Testis (tissue), 2 donors: ENCODE data around the gene DIAPH3.

ENCODE experiments used
- POLR2A ChIP-seq: fragments of 450-650 bp; IDR thresholded peaks from one replicate; pipeline ENCODE4 v1.6.1; 2017; ENCODE audit warnings: antibody characterized with exemption, mild to moderate bottlenecking, moderate library complexity
- TF ChIP-seq, protein P1 (sequence below), 3 experiments: fragments of 450-650 bp in 2 of 3; fragments of 200-600 bp in 1 of 3; sonication (generic) in 1 of 3; IDR thresholded peaks; one replicate each; pipeline ENCODE4 v1.5.1; 2016 to 2019; ENCODE audit warnings: antibody characterized with exemption in 3 of 3, mild to moderate bottlenecking in 2 of 3, moderate library complexity in 1 of 3

DNA sequence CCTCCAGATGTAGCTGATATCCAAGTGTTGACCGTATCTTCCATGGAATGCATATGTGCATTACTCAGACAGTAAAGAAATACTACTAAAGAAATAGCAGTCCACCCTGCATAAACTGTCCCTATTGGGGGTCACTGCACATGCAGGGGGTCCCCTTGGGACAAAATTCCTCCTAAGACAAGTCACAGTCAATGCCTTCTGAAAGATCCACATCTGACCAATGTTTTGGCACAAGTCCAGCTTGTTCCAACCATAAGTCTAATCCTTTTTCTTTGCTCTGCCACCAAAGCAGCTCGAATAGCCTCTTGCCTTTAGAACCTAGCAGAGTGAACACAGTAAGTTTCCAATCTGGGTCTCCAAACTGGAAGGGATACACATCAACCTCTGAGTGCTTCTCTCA is 87.9 kb downstream of the DIAPH3 start:
- TF ChIP-seq, protein P1, sequence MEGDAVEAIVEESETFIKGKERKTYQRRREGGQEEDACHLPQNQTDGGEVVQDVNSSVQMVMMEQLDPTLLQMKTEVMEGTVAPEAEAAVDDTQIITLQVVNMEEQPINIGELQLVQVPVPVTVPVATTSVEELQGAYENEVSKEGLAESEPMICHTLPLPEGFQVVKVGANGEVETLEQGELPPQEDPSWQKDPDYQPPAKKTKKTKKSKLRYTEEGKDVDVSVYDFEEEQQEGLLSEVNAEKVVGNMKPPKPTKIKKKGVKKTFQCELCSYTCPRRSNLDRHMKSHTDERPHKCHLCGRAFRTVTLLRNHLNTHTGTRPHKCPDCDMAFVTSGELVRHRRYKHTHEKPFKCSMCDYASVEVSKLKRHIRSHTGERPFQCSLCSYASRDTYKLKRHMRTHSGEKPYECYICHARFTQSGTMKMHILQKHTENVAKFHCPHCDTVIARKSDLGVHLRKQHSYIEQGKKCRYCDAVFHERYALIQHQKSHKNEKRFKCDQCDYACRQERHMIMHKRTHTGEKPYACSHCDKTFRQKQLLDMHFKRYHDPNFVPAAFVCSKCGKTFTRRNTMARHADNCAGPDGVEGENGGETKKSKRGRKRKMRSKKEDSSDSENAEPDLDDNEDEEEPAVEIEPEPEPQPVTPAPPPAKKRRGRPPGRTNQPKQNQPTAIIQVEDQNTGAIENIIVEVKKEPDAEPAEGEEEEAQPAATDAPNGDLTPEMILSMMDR (IDR thresholded peaks at IDR 0.05), result no peak
- no peak for TF ChIP-seq POLR2A
